Esophagus (tissue), 2 donors: ENCODE data around the gene NUDCD2. TPM values are rescaled to one million over a fixed set of nuclear protein-coding genes. Genes with fewer than 3 reads are reported as not detected.
"Not testable (repeated sequence)": the region's sequence is repeated elsewhere in the genome, so short reads cannot be mapped to it uniquely, and the experiment has no call there.

Source experiments
- H3K27ac ChIP-seq, 2 donors: one replicate each; pipeline ENCODE4 v1.5.1; 2013; ENCODE audit warnings: low read depth in 2 of 2, mild to moderate bottlenecking in 2 of 2, inconsistent platforms in 1 of 2, low read length in 1 of 2, moderate library complexity in 1 of 2
- H3K27me3 ChIP-seq, 2 donors: one replicate each; pipeline ENCODE4 v1.6.1; 2013; ENCODE audit warnings: low read length in 2 of 2, control low read depth in 1 of 2, mild to moderate bottlenecking in 1 of 2; ENCODE audit not compliant: insufficient read depth in 2 of 2, control insufficient read depth in 1 of 2
- H3K36me3 ChIP-seq, 2 donors: one replicate each; pipeline ENCODE4 v1.6.1; 2013; ENCODE audit warnings: low read length in 1 of 2; ENCODE audit not compliant: control insufficient read depth in 2 of 2, insufficient read depth in 2 of 2
- H3K4me1 ChIP-seq, 2 donors: one replicate each; pipeline ENCODE4 v1.6.1; 2013; ENCODE audit warnings: low read length in 1 of 2; ENCODE audit not compliant: control insufficient read depth in 2 of 2, insufficient read depth in 2 of 2
- H3K4me3 ChIP-seq, 2 donors: one replicate each; pipeline ENCODE4 v1.5.1; 2013; ENCODE audit warnings: low read length in 2 of 2, mild to moderate bottlenecking in 2 of 2, low read depth in 1 of 2, moderate library complexity in 1 of 2
- H3K9me3 ChIP-seq, 2 donors: one replicate each; pipeline ENCODE4 v1.6.1; 2013; ENCODE audit warnings: mild to moderate bottlenecking in 2 of 2, low read depth in 1 of 2, low read length in 1 of 2, moderate library complexity in 1 of 2; ENCODE audit not compliant: control insufficient read depth in 2 of 2, insufficient read depth in 1 of 2
- WGBS, 2 donors: extraction: QIAGEN DNeasy Blood & Tissue Kit; methylation state at CpG; one replicate each; pipeline ENCODE4 v1.1.7; 2013; 5-methylcytosine and 5-hydroxymethylcytosine counted together
- polyA plus RNA-seq, 2 donors: library from polyadenylated mRNA; stranded (reverse); fragments of 200-250 nt; gene quantifications; one replicate each; pipeline ENCODE4 v1.2.3, GENCODE V29; 2013
- donor health status: healthy with polysubstance abuse.
- donor health status: Bipolar disorder and iron deficiency.

NUDCD2 gene
- polyA plus RNA-seq, 2 donors = 4.8 to 5.4 TPM

GRCh38 chr5:163455406-163455805, 4.5 kb downstream of the NUDCD2 start:
- not testable (repeated sequence) for H3K4me1 ChIP-seq, H3K27ac ChIP-seq, H3K36me3 ChIP-seq, H3K27me3 ChIP-seq, H3K4me3 ChIP-seq, H3K9me3 ChIP-seq
- WGBS, 2 donors = 96% methylated on average over 17 of the region's 17 CpGs

GRCh38 chr5:163453705-163454104, 6.2 kb downstream of the NUDCD2 start:
- H3K27ac ChIP-seq = no peak overlapping the region
- no peaks in the 10 kb centered on the region for H3K9me3 ChIP-seq
- peaks cover 0 to 4% of the 10 kb centered on the region in 2 donors for H3K36me3 ChIP-seq
- no peak overlapping the region for H3K4me3 ChIP-seq
- H3K4me1 ChIP-seq = no peaks in the 10 kb centered on the region
- H3K27me3 ChIP-seq = no peaks in the 10 kb centered on the region
- 79 to 86% methylated on average over 1 of the region's 1 CpG for WGBS, 2 donors

- H3K4me1 ChIP-seq = no peaks in the 10 kb centered on the region
- H3K27me3 ChIP-seq = no peaks in the 10 kb centered on the region
- 97 to 98% methylated on average over 8 of the region's 8 CpGs for WGBS, 2 donors
- no peak overlapping the region for H3K4me3 ChIP-seq
- H3K27ac ChIP-seq = no peak overlapping the region
- H3K9me3 ChIP-seq = no peaks in the 10 kb centered on the region
- peaks cover 3 to 7% of the 10 kb centered on the region in 2 donors for H3K36me3 ChIP-seq
Measured at GRCh38 chr5:163451489-163451888, 8.4 kb downstream of the NUDCD2 start.

- H3K9me3 ChIP-seq = no peaks in the 10 kb centered on the region
- H3K27me3 ChIP-seq = no peaks in the 10 kb centered on the region
- H3K27ac ChIP-seq = no peak overlapping the region
- no peaks in the 10 kb centered on the region for H3K4me1 ChIP-seq
- H3K4me3 ChIP-seq = no peak overlapping the region
- peaks cover 3% of the 10 kb centered on the region in 2 donors for H3K36me3 ChIP-seq
Measured at GRCh38 chr5:163448491-163448890, 11.4 kb downstream of the NUDCD2 start.

- H3K4me1 ChIP-seq = no peaks in the 10 kb centered on the region
- no peaks in the 10 kb centered on the region for H3K27me3 ChIP-seq
- WGBS, 2 donors = 81 to 88% methylated on average over 3 of the region's 3 CpGs
- H3K4me3 ChIP-seq = no peak overlapping the region
- H3K36me3 ChIP-seq = peaks cover 3% of the 10 kb centered on the region in 2 donors
- no peaks in the 10 kb centered on the region for H3K9me3 ChIP-seq
- H3K27ac ChIP-seq = no peak overlapping the region
Measured at GRCh38 chr5:163447875-163448274, 12.0 kb downstream of the NUDCD2 start.

GRCh38 chr5:163447191-163447590, 12.7 kb downstream of the NUDCD2 start:
- peaks cover 3% of the 10 kb centered on the region in 2 donors for H3K36me3 ChIP-seq

GRCh38 chr5:163445345-163445744, 14.6 kb downstream of the NUDCD2 start:
- Histone ChIP-seq H3K9me3 (no peaks in the 10 kb centered on the region), H3K27me3 (no peaks in the 10 kb centered on the region), H3K36me3 (peaks cover 3% of the 10 kb centered on the region in 2 donors), H3K4me3 (no peak overlapping the region), H3K27ac (no peak overlapping the region), H3K4me1 (no peaks in the 10 kb centered on the region)
- WGBS, 2 donors = 85 to 89% methylated on average over 6 of the region's 6 CpGs

More at GRCh38 chr5:163447191-163447590, 12.7 kb downstream of the NUDCD2 start:
- H3K27me3 ChIP-seq = no peaks in the 10 kb centered on the region
- no peaks in the 10 kb centered on the region for H3K4me1 ChIP-seq
- no peaks in the 10 kb centered on the region for H3K9me3 ChIP-seq
- H3K4me3 ChIP-seq = no peak overlapping the region
- no peak overlapping the region for H3K27ac ChIP-seq

GRCh38 chr5:163444526-163444925, 15.4 kb downstream of the NUDCD2 start:
- Histone ChIP-seq H3K9me3 (no peaks in the 10 kb centered on the region), H3K27me3 (no peaks in the 10 kb centered on the region), H3K27ac (no peak overlapping the region), H3K36me3 (peaks cover 3% of the 10 kb centered on the region in 2 donors), H3K4me1 (no peaks in the 10 kb centered on the region), H3K4me3 (no peak overlapping the region)
- WGBS, 2 donors = 94 to 96% methylated on average over 1 of the region's 1 CpG

GRCh38 chr5:163440954-163441353, 18.9 kb downstream of the NUDCD2 start:
- WGBS, 2 donors = 93% methylated on average over 3 of the region's 3 CpGs
- Histone ChIP-seq H3K4me1 (no peaks in the 10 kb centered on the region), H3K36me3 (no peaks in the 10 kb centered on the region), H3K27ac (no peak overlapping the region), H3K27me3 (no peaks in the 10 kb centered on the region), H3K9me3 (no peaks in the 10 kb centered on the region), H3K4me3 (no peak overlapping the region)

GRCh38 chr5:163439092-163439425, 20.8 kb downstream of the NUDCD2 start:
- Histone ChIP-seq H3K27ac (no peak overlapping the region), H3K4me1 (no peaks in the 10 kb centered on the region), H3K4me3 (peak overlapping the region in 1 of 2 donors; percentile 100), H3K27me3 (no peaks in the 10 kb centered on the region), H3K9me3 (no peaks in the 10 kb centered on the region), H3K36me3 (no peaks in the 10 kb centered on the region)
- WGBS, 2 donors = 37 to 41% methylated on average over 2 of the region's 2 CpGs
